ENCODE measurements around the gene TIRAP.
"Not testable (repeated sequence)": the region's sequence is repeated elsewhere in the genome, so short reads cannot be mapped to it uniquely, and the experiment has no call there.

The TIRAP gene

DNA sequence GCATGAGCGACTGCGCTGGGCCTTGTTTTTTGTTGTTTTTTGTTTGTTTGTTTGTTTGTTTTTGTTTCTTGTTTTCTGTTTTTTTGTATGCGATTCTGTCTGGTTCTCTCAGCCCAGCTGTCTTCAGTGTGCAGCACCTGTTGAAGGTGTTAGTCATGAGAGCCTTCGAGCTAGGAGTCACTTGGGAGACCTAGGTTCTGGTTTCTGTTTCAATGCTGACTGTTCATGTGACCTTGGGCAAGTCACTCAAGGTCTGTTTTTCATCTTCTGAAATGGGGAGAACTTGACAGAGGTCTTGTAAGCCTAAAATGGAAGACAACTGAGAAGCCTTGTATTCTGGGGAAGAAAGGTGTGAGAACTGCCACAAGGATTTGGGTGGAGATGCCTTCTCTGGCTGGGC, 22.8 kb downstream of the TIRAP start:
- TF ChIP-seq CTCF (IDR thresholded peaks at IDR 0.05; ENCODE audit: low read depth, low read length) = no peak
- no peak overlapping the region for H3K4me3 ChIP-seq (ENCODE audit: low read depth, low read length)

DNA sequence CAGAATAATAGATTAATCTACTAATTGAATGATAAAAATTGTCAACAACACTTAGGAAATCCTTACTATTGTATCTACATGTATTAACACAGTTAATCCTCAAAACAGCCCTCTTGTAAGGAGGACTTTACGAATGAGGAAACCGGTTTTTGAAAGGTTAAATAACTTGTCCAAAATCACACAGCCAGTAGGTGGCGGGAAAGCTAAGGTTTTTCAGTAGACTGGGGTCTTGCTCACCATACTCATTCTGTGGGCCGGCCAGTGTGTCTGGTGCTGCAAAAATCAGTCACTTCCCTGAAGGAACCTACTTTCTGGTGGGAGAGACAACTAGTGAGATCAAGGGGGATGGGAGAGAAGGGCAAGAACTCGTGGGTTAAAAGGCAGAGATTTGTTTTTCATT, 24.8 kb downstream of the TIRAP start:
- H3K4me3 ChIP-seq (ENCODE audit: low read depth, low read length) = no peak overlapping the region
- TF ChIP-seq CTCF (IDR thresholded peaks at IDR 0.05; ENCODE audit: low read depth, low read length) = peak; percentile 12; the same call in 1 of the 2 replicates

GRCh38 chr11:126308271-126308671, 25.4 kb downstream of the TIRAP start:
- no peak overlapping the region for H3K4me3 ChIP-seq (ENCODE audit: low read depth, low read length)
- no peak for TF ChIP-seq CTCF (IDR thresholded peaks at IDR 0.05; ENCODE audit: low read depth, low read length)

- H3K4me3 ChIP-seq (ENCODE audit: low read depth, low read length) = not testable (repeated sequence)
Measured at GRCh38 chr11:126308771-126309170, 25.9 kb downstream of the TIRAP start.

DNA sequence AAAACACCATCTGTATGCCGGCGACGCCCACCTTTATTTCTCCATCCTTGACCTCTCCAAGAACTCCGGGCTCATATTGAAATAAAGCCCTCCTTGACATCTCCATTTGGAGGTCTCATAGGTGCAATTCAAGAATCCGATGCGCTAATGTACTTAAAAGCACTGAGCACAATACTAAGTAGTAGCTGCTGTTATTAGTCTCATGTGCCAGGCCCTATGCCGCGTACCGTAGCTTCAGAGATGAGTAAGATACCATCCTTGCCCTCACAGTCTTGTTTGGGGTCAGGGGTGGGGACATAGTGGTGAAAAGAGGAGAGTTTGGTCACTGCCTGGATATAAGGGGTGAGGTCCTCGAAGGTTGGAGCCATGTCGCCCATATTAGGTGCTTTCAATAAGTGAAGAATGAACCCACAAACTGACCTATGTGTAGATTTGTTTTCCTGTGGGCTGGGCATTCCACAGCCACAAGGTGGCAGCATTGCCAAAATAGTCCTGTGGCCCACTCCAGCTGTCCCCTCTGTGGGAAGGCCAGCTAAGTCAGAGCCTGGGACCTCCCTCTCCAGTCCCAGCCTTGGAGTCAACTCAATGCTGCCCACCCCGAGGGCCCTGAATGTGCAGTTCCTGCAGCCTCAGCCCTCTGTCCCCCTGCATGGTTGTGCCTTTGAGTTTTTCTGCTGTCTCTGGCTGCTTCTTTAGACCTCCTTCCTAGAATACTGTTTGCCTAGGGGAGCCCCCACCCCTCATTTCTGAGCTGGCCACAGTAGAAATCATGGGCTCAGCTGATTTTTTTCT, 27.5 kb downstream of the TIRAP start:
- peak; percentile 76 for TF ChIP-seq CTCF (IDR thresholded peaks at IDR 0.05; ENCODE audit: low read depth, low read length)
- H3K4me3 ChIP-seq (ENCODE audit: low read depth, low read length) = no peak overlapping the region

DNA sequence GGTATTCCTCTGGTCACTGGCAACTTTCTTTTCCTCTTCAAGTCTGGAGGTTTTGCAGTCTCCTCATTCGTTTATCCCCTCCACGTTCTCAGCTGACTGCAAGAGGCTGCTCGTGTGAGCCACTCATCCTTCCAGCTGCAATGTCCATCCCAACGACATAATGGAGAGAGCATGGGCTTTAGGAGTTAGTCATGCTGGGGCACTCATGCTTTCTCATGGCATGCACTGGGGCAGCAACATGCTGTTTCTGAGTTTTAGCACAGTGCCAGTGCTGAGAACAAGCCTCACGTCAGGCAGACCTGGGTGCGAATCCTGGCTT, 28.1 kb downstream of the TIRAP start:
- TF ChIP-seq CTCF (IDR thresholded peaks at IDR 0.05; ENCODE audit: low read depth, low read length) = no peak

DNA sequence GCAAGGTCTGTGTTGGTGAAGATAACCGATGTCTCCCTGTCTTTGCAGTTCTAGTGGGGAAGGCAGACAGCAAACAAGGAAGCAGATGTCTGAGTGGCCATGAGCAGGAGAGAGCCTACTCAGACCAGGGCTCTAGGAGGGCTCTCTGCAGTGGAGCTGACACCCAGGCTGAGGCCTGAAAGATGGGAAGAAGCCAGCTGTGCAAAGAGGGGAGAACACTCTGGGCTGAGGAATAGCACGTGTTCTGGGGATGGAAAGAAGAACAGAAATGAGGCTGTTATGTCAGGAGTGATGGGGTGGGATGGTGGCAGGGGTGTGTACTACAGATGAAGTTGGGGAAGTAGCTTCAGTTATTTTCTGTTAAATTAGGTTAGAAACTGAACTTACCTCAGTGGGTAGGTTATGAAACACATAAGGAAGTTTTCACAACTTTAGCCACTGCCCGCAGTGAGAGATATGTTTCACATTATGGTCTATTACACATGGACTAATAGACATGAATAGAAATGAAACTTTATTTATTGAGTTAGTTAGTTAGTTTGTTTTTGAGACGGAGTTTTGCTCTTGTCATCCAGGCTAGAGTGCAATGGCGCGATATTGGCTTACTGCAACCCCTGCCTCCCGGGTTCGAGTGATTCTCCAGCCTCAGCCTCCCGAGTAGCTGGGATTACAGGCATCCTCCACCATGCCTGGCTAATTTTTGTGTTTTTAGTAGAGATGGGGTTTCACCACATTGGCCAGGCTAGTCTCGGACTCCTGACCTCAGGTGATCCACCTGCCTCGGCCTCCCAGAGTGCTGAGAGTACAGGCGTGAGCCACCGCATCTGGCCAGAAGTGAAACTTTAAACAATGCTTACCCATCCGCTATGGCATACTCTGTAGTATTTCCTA, 28.8 kb downstream of the TIRAP start:
- no peak for TF ChIP-seq CTCF (IDR thresholded peaks at IDR 0.05; ENCODE audit: low read depth, low read length)

More for the DNA sequence above, 28.1 kb downstream of the TIRAP start:
- no peak overlapping the region for H3K4me3 ChIP-seq (ENCODE audit: low read depth, low read length)

More for the DNA sequence above, 28.8 kb downstream of the TIRAP start:
- no peak overlapping the region for H3K4me3 ChIP-seq (ENCODE audit: low read depth, low read length)
